Smooth muscle cell (in vitro differentiated cells): Measurements from ENCODE around the gene PRAC2. TPM values are rescaled to one million over a fixed set of nuclear protein-coding genes. Genes with fewer than 3 reads are reported as not detected.

Experiments
- DNase-seq: peaks from one replicate; lab custom pipeline; 2025; ENCODE audit not compliant: unreplicated experiment; lab: John Stamatoyannopoulos, UW
- H2AFZ ChIP-seq: fragments of 200-600 bp; sonication (generic); 2 replicates; pipeline ENCODE4 v1.6.0; 2016; ENCODE audit warnings: antibody characterized with exemption, low read depth, mild to moderate bottlenecking
- H3F3A ChIP-seq: fragments of 200-600 bp; sonication (generic); 2 replicates; pipeline ENCODE4 v1.6.0; 2017; ENCODE audit warnings: antibody characterized with exemption, low read depth
- H3K27ac ChIP-seq: fragments of 200-600 bp; sonication (generic); 2 replicates; pipeline ENCODE4 v1.5.1; 2016; ENCODE audit warnings: low read depth, mild to moderate bottlenecking
- H3K27me3 ChIP-seq: fragments of 200-600 bp; sonication (generic); 2 replicates; pipeline ENCODE4 v1.6.1; 2016; ENCODE audit warnings: low read depth, mild to moderate bottlenecking
- H3K36me3 ChIP-seq: fragments of 200-600 bp; sonication (generic); 2 replicates; pipeline ENCODE4 v1.5.1; 2016; ENCODE audit warnings: low read depth
- H3K4me1 ChIP-seq: fragments of 200-600 bp; sonication (generic); 2 replicates; pipeline ENCODE4 v1.5.1; 2016; ENCODE audit warnings: low read depth
- H3K4me2 ChIP-seq: fragments of 200-600 bp; sonication (generic); 2 replicates; pipeline ENCODE4 v1.6.0; 2016; ENCODE audit warnings: mild to moderate bottlenecking
- H3K4me3 ChIP-seq: fragments of 200-600 bp; sonication (generic); 2 replicates; pipeline ENCODE4 v1.5.1; 2016; ENCODE audit warnings: mild to moderate bottlenecking
- H3K79me2 ChIP-seq: fragments of 200-600 bp; sonication (generic); 2 replicates; pipeline ENCODE4 v1.6.0; 2016; ENCODE audit warnings: low read depth, mild to moderate bottlenecking
- H3K9ac ChIP-seq: fragments of 200-600 bp; sonication (generic); 2 replicates; pipeline ENCODE4 v1.6.0; 2016; ENCODE audit warnings: low read depth
- H3K9me3 ChIP-seq: fragments of 200-600 bp; sonication (generic); replicated peaks from 2 replicates; pipeline ENCODE4 v1.5.1; 2016; ENCODE audit warnings: low read depth
- H4K20me1 ChIP-seq: fragments of 200-600 bp; sonication (generic); 2 replicates; pipeline ENCODE4 v1.6.0; 2016; ENCODE audit warnings: low read depth
- WGBS: methylation state at CpG from one replicate; pipeline ENCODE4 v1.1.7; 2016; ENCODE audit warnings: low lambda C conversion rate; 5-methylcytosine and 5-hydroxymethylcytosine counted together
- polyA plus RNA-seq: library from polyadenylated mRNA; unstranded; fragments of >200 nt; fragmentation: Nextera tagmentation; extraction: Ambion mirVana; gene quantifications from 2 replicates; pipeline ENCODE4 v1.2.1, GENCODE V29; 2016
- total RNA-seq: library from RNA; depleted of rRNA; stranded (reverse); fragments of >200 nt; gene quantifications from 2 replicates; pipeline ENCODE4 v1.2.3, GENCODE V29; 2014
- TF ChIP-seq, protein P1 (sequence below): fragments of 200-600 bp; sonication (generic); IDR thresholded peaks from 2 replicates; pipeline ENCODE4 v1.5.1; 2017; ENCODE audit warnings: borderline replicate concordance, mild to moderate bottlenecking, antibody characterized with exemption; ENCODE audit not compliant: insufficient read depth, poor library complexity, severe bottlenecking

PRAC2 gene
- total and polyA plus RNA-seq, 2 experiments from 2014 or later: 3.5 to 7.8 TPM

DNA sequence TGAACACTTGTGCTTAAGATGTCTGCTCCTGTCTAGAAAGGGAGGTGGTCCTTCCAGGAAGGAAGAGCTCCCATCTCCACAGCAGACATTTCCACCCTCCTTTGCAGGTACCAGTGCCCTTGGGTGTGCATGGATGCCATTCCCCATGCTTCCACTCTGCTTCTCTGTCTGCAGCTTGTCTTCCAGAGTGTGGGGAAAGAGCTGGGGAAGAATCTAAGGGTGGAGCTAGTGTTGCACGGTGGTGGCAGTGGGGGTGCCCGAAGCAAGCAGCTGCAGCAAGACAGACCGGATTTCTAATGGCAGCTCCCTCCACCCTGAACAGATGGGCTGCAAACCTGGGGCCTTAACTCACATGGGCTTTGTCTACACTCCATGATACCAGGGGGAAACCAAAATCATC, 28.2 kb downstream of the PRAC2 start:
- 18% methylated on average over 3 of the region's 3 CpGs for WGBS
- TF ChIP-seq, protein P1, sequence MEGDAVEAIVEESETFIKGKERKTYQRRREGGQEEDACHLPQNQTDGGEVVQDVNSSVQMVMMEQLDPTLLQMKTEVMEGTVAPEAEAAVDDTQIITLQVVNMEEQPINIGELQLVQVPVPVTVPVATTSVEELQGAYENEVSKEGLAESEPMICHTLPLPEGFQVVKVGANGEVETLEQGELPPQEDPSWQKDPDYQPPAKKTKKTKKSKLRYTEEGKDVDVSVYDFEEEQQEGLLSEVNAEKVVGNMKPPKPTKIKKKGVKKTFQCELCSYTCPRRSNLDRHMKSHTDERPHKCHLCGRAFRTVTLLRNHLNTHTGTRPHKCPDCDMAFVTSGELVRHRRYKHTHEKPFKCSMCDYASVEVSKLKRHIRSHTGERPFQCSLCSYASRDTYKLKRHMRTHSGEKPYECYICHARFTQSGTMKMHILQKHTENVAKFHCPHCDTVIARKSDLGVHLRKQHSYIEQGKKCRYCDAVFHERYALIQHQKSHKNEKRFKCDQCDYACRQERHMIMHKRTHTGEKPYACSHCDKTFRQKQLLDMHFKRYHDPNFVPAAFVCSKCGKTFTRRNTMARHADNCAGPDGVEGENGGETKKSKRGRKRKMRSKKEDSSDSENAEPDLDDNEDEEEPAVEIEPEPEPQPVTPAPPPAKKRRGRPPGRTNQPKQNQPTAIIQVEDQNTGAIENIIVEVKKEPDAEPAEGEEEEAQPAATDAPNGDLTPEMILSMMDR: no peak
- no peaks in the 10 kb centered on the region for H3K79me2 ChIP-seq
- H3K27ac ChIP-seq: no peak overlapping the region
- H3K36me3 ChIP-seq: no peaks in the 10 kb centered on the region
- H3K27me3 ChIP-seq: peaks cover 100% of the 10 kb centered on the region
- H3K9me3 ChIP-seq: no peaks in the 10 kb centered on the region
- no peaks in the 10 kb centered on the region for H3F3A ChIP-seq
- H2AFZ ChIP-seq: no peak overlapping the region
- no peak overlapping the region for H3K4me3 ChIP-seq
- peaks cover 8% of the 10 kb centered on the region for H3K4me1 ChIP-seq
- H3K4me2 ChIP-seq: no peak overlapping the region
- H3K9ac ChIP-seq: no peak overlapping the region
- H4K20me1 ChIP-seq: no peaks in the 10 kb centered on the region
- no peak for DNase-seq

DNA sequence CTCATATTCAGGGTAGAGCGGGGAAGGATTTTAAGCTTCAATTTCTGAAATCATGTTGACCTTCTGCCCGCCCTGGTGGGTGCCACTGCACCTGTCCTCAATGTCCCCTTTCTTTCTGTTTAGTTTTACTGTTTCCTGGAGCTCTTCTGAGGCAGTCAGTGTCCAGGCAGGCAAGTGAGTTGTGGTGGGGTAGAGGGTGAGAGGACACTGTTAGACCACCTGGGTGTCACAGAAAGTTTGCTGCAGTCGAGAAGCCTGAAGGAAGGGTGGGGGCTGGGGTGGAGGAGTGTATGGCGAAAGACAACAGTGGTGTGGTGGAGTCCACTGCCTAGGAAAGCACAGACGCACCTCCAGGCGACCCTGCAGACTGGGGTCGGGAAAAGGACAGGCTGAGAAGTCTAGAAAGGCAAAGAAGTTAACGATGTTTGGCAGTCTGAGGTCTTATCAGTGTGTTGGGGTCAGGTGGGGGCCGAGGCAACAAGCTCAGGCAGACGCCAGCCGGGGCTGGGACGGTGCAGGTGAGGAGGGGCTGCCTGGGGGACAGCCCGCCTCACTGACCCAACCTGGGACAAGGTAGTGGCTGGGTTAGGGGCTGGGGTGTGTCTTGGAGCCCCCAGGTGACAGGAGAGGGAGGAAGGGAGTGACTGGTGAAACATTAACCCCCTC, 28.9 kb downstream of the PRAC2 start:
- Histone ChIP-seq H3K9ac (no peak overlapping the region), H2AFZ (no peak overlapping the region), H3K9me3 (no peaks in the 10 kb centered on the region), H3K4me3 (no peak overlapping the region), H3K79me2 (no peaks in the 10 kb centered on the region), H3K4me2 (no peak overlapping the region), H3K4me1 (peaks cover 8% of the 10 kb centered on the region), H3K27ac (no peak overlapping the region), H3F3A (no peaks in the 10 kb centered on the region), H4K20me1 (no peaks in the 10 kb centered on the region), H3K27me3 (peaks cover 100% of the 10 kb centered on the region), H3K36me3 (no peaks in the 10 kb centered on the region)
- TF ChIP-seq, protein P1: no peak
- no peak for DNase-seq
- WGBS: 28% methylated on average over 10 of the region's 13 CpGs

DNA sequence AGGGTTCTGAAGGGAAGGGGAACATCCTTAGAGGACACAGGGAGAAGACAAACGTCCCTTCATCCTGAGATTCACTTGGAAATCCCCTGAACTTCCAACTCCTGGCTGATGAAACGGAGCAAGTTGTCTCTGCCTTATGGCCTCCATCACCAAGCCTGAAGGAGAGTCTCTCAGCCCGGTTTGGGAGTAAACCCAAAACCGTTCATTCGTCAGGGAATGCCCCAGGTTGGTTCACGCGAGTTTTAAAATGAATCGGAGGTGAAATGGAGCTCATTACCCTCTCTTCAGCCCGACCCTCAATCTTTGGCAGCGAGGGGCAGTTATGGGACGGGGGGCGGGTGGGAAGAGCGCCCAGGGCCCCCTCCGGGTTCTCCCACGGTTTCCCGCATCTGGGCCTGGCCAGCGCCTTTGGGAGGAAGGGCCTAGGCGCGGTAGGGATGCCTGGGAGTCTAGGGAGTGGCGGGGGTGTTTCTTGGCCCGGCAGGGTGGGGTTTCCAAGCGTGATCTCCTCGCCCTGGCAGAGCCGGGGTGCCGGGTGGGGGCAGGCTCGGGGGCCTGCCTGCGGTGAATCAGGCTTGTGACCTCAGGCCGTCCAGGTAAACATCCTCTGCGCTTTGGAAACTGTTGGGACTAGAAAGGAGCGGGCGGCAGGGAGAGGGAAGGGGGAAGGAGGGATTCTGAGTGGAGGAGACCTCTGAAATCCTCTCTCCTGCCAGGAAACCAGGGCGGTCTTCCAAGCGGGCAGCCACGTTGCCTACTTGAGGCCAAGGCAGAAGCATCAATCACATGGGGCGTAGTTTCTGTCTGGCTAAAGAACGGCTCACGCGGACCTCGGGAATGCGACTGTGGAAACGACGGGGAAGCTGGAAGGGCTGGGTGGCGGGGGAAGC, 29.7 kb downstream of the PRAC2 start:
- peaks cover 100% of the 10 kb centered on the region for H3K27me3 ChIP-seq
- H3K36me3 ChIP-seq: no peaks in the 10 kb centered on the region
- no peak for DNase-seq
- no peak overlapping the region for H3K9ac ChIP-seq
- no peaks in the 10 kb centered on the region for H4K20me1 ChIP-seq
- H3K9me3 ChIP-seq: no peaks in the 10 kb centered on the region
- TF ChIP-seq, protein P1: no peak
- peaks cover 8% of the 10 kb centered on the region for H3K4me1 ChIP-seq
- H3K79me2 ChIP-seq: no peaks in the 10 kb centered on the region
- peak overlapping the region; percentile 3 for H3K4me2 ChIP-seq
- WGBS: 18% methylated on average over 41 of the region's 43 CpGs
- H3K27ac ChIP-seq: no peak overlapping the region
- H3K4me3 ChIP-seq: no peak overlapping the region
- H3F3A ChIP-seq: no peaks in the 10 kb centered on the region
- H2AFZ ChIP-seq: no peak overlapping the region
